ENCODE measurements around the gene RNASE11.
"Not testable (repeated sequence)": the region's sequence is repeated elsewhere in the genome, so short reads cannot be mapped to it uniquely, and the experiment has no call there.

RNASE11 gene

GRCh38 chr14:20623798-20624197, 36.0 kb upstream of the RNASE11 start:
- Histone ChIP-seq H3K9me3 (ENCODE audit: control insufficient read depth, low read length) (no peaks in the 10 kb centered on the region), H3K9ac (ENCODE audit: low read length) (no peak overlapping the region), H3K4me3 (ENCODE audit: low read length) (no peak overlapping the region), H3K36me3 (ENCODE audit: control insufficient read depth, insufficient read depth, low read length) (no peaks in the 10 kb centered on the region), H3K27me3 (ENCODE audit: control insufficient read depth, insufficient read depth, low read length) (peaks cover 12% of the 10 kb centered on the region), H3K4me1 (ENCODE audit: control insufficient read depth, insufficient read depth, low read length) (peaks cover 12% of the 10 kb centered on the region)

GRCh38 chr14:20622816-20623291, 35.1 kb upstream of the RNASE11 start:
- H3K4me3 ChIP-seq (ENCODE audit: low read length) = no peak overlapping the region
- no peaks in the 10 kb centered on the region for H3K9me3 ChIP-seq (ENCODE audit: control insufficient read depth, low read length)
- no peaks in the 10 kb centered on the region for H3K36me3 ChIP-seq (ENCODE audit: control insufficient read depth, insufficient read depth, low read length)
- no peak overlapping the region for H3K9ac ChIP-seq (ENCODE audit: low read length)
- H3K27me3 ChIP-seq (ENCODE audit: control insufficient read depth, insufficient read depth, low read length) = peaks cover 6% of the 10 kb centered on the region
- H3K4me1 ChIP-seq (ENCODE audit: control insufficient read depth, insufficient read depth, low read length) = peaks cover 12% of the 10 kb centered on the region

GRCh38 chr14:20620798-20621478, 33.1 kb upstream of the RNASE11 start:
- Histone ChIP-seq H3K4me3 (ENCODE audit: low read length) (no peak overlapping the region), H3K27me3 (ENCODE audit: control insufficient read depth, insufficient read depth, low read length) (no peaks in the 10 kb centered on the region), H3K9me3 (ENCODE audit: control insufficient read depth, low read length) (no peaks in the 10 kb centered on the region), H3K9ac (ENCODE audit: low read length) (no peak overlapping the region), H3K4me1 (ENCODE audit: control insufficient read depth, insufficient read depth, low read length) (peaks cover 12% of the 10 kb centered on the region), H3K36me3 (ENCODE audit: control insufficient read depth, insufficient read depth, low read length) (no peaks in the 10 kb centered on the region)

GRCh38 chr14:20619688-20620087, 31.9 kb upstream of the RNASE11 start:
- not testable (repeated sequence) for H3K36me3 ChIP-seq (ENCODE audit: control insufficient read depth, insufficient read depth, low read length); H3K27me3 ChIP-seq (ENCODE audit: control insufficient read depth, insufficient read depth, low read length)

GRCh38 chr14:20618271-20618749, 30.5 kb upstream of the RNASE11 start:
- H3K27me3 ChIP-seq (ENCODE audit: control insufficient read depth, insufficient read depth, low read length) = no peaks in the 10 kb centered on the region
- H3K9me3 ChIP-seq (ENCODE audit: control insufficient read depth, low read length) = no peaks in the 10 kb centered on the region
- H3K36me3 ChIP-seq (ENCODE audit: control insufficient read depth, insufficient read depth, low read length) = no peaks in the 10 kb centered on the region
- no peak overlapping the region for H3K9ac ChIP-seq (ENCODE audit: low read length)
- no peaks in the 10 kb centered on the region for H3K4me1 ChIP-seq (ENCODE audit: control insufficient read depth, insufficient read depth, low read length)
- H3K4me3 ChIP-seq (ENCODE audit: low read length) = no peak overlapping the region

More at GRCh38 chr14:20619688-20620087, 31.9 kb upstream of the RNASE11 start:
- H3K4me1 ChIP-seq (ENCODE audit: control insufficient read depth, insufficient read depth, low read length); H3K9ac ChIP-seq (ENCODE audit: low read length); H3K4me3 ChIP-seq (ENCODE audit: low read length); H3K9me3 ChIP-seq (ENCODE audit: control insufficient read depth, low read length): not testable (repeated sequence)

GRCh38 chr14:20617138-20618003, 29.6 kb upstream of the RNASE11 start:
- no peaks in the 10 kb centered on the region for H3K36me3 ChIP-seq (ENCODE audit: control insufficient read depth, insufficient read depth, low read length)
- H3K9me3 ChIP-seq (ENCODE audit: control insufficient read depth, low read length) = no peaks in the 10 kb centered on the region
- no peaks in the 10 kb centered on the region for H3K4me1 ChIP-seq (ENCODE audit: control insufficient read depth, insufficient read depth, low read length)
- no peak overlapping the region for H3K9ac ChIP-seq (ENCODE audit: low read length)
- no peak overlapping the region for H3K4me3 ChIP-seq (ENCODE audit: low read length)
- no peaks in the 10 kb centered on the region for H3K27me3 ChIP-seq (ENCODE audit: control insufficient read depth, insufficient read depth, low read length)

GRCh38 chr14:20615996-20616395, 28.2 kb upstream of the RNASE11 start:
- H3K4me1 ChIP-seq (ENCODE audit: control insufficient read depth, insufficient read depth, low read length) = no peaks in the 10 kb centered on the region
- H3K36me3 ChIP-seq (ENCODE audit: control insufficient read depth, insufficient read depth, low read length) = no peaks in the 10 kb centered on the region

GRCh38 chr14:20614038-20614840, 26.4 kb upstream of the RNASE11 start:
- Histone ChIP-seq H3K9ac (ENCODE audit: low read length) (peak overlapping the region; percentile 72), H3K36me3 (ENCODE audit: control insufficient read depth, insufficient read depth, low read length) (no peaks in the 10 kb centered on the region), H3K4me1 (ENCODE audit: control insufficient read depth, insufficient read depth, low read length) (no peaks in the 10 kb centered on the region), H3K4me3 (ENCODE audit: low read length) (peak overlapping the region; percentile 37), H3K27me3 (ENCODE audit: control insufficient read depth, insufficient read depth, low read length) (no peaks in the 10 kb centered on the region), H3K9me3 (ENCODE audit: control insufficient read depth, low read length) (no peaks in the 10 kb centered on the region)

More at GRCh38 chr14:20615996-20616395, 28.2 kb upstream of the RNASE11 start:
- no peak overlapping the region for H3K4me3 ChIP-seq (ENCODE audit: low read length)
- no peaks in the 10 kb centered on the region for H3K27me3 ChIP-seq (ENCODE audit: control insufficient read depth, insufficient read depth, low read length)
- no peak overlapping the region for H3K9ac ChIP-seq (ENCODE audit: low read length)
- H3K9me3 ChIP-seq (ENCODE audit: control insufficient read depth, low read length) = no peaks in the 10 kb centered on the region

- Histone ChIP-seq H3K9ac (ENCODE audit: low read length) (peak overlapping the region; percentile 72), H3K4me1 (ENCODE audit: control insufficient read depth, insufficient read depth, low read length) (no peaks in the 10 kb centered on the region), H3K4me3 (ENCODE audit: low read length) (peak overlapping the region; percentile 37)
Measured at GRCh38 chr14:20613094-20614037, 25.6 kb upstream of the RNASE11 start.

GRCh38 chr14:20612403-20612802, 24.6 kb upstream of the RNASE11 start:
- Histone ChIP-seq H3K9ac (ENCODE audit: low read length) (no peak overlapping the region), H3K9me3 (ENCODE audit: control insufficient read depth, low read length) (no peaks in the 10 kb centered on the region), H3K36me3 (ENCODE audit: control insufficient read depth, insufficient read depth, low read length) (no peaks in the 10 kb centered on the region), H3K4me1 (ENCODE audit: control insufficient read depth, insufficient read depth, low read length) (no peaks in the 10 kb centered on the region), H3K27me3 (ENCODE audit: control insufficient read depth, insufficient read depth, low read length) (no peaks in the 10 kb centered on the region), H3K4me3 (ENCODE audit: low read length) (no peak overlapping the region)

More at GRCh38 chr14:20613094-20614037, 25.6 kb upstream of the RNASE11 start:
- H3K36me3 ChIP-seq (ENCODE audit: control insufficient read depth, insufficient read depth, low read length) = no peaks in the 10 kb centered on the region
- no peaks in the 10 kb centered on the region for H3K9me3 ChIP-seq (ENCODE audit: control insufficient read depth, low read length)
- no peaks in the 10 kb centered on the region for H3K27me3 ChIP-seq (ENCODE audit: control insufficient read depth, insufficient read depth, low read length)

- Histone ChIP-seq H3K36me3 (ENCODE audit: control insufficient read depth, insufficient read depth, low read length) (no peaks in the 10 kb centered on the region), H3K4me1 (ENCODE audit: control insufficient read depth, insufficient read depth, low read length) (peaks cover 11% of the 10 kb centered on the region), H3K9me3 (ENCODE audit: control insufficient read depth, low read length) (no peaks in the 10 kb centered on the region), H3K27me3 (ENCODE audit: control insufficient read depth, insufficient read depth, low read length) (no peaks in the 10 kb centered on the region), H3K4me3 (ENCODE audit: low read length) (no peak overlapping the region), H3K9ac (ENCODE audit: low read length) (no peak overlapping the region)
Measured at GRCh38 chr14:20611277-20611676, 23.5 kb upstream of the RNASE11 start.
